Femur (tissue), 1 donor: Measurements from ENCODE around the gene TBC1D22A.
A peak's percentile ranks its signal among the peaks of the same experiment; 100 is the strongest.

Source experiments
- DNase-seq: peaks from one replicate; pipeline ENCODE4 v3.0.0-alpha.2; 2017

Gene TBC1D22A

GRCh38 chr22:46843821-46844255 is 81.4 kb downstream of the TBC1D22A start:
- no peak for DNase-seq

GRCh38 chr22:46844606-46845210 is 82.3 kb downstream of the TBC1D22A start:
- DNase-seq = no peak

GRCh38 chr22:46845296-46846149 is 83.1 kb downstream of the TBC1D22A start:
- DNase-seq = no peak

GRCh38 chr22:46846150-46846831 is 83.8 kb downstream of the TBC1D22A start:
- DNase-seq = no peak

- no peak for DNase-seq
These were observed 84.4 kb downstream of the TBC1D22A start for GRCh38 chr22:46846832-46847355.

GRCh38 chr22:46848197-46848596 is 85.7 kb downstream of the TBC1D22A start:
- no peak for DNase-seq

- no peak for DNase-seq
These were observed 86.7 kb downstream of the TBC1D22A start for GRCh38 chr22:46849101-46849500.

- no peak for DNase-seq
These were observed 87.5 kb downstream of the TBC1D22A start for GRCh38 chr22:46849951-46850350.

GRCh38 chr22:46851311-46851710 is 88.9 kb downstream of the TBC1D22A start:
- DNase-seq = no peak

- DNase-seq = no peak
These were observed 89.5 kb downstream of the TBC1D22A start for GRCh38 chr22:46851941-46852340.

GRCh38 chr22:46852771-46853170 is 90.3 kb downstream of the TBC1D22A start:
- DNase-seq = no peak

- DNase-seq = no peak
These were observed 90.7 kb downstream of the TBC1D22A start for GRCh38 chr22:46853191-46853590.

GRCh38 chr22:46854125-46854870 is 91.8 kb downstream of the TBC1D22A start:
- peak; percentile 56 for DNase-seq

- no peak for DNase-seq
These were observed 93.2 kb downstream of the TBC1D22A start for GRCh38 chr22:46855681-46856080.

GRCh38 chr22:46856661-46857060 is 94.2 kb downstream of the TBC1D22A start:
- no peak for DNase-seq

- DNase-seq = no peak
These were observed 94.9 kb downstream of the TBC1D22A start for GRCh38 chr22:46857142-46857884.

GRCh38 chr22:46857885-46858143 is 95.4 kb downstream of the TBC1D22A start:
- no peak for DNase-seq

GRCh38 chr22:46858181-46858771 is 95.8 kb downstream of the TBC1D22A start:
- DNase-seq = no peak

GRCh38 chr22:46860562-46860961 is 98.1 kb downstream of the TBC1D22A start:
- DNase-seq = no peak

GRCh38 chr22:46861468-46862367 is 99.3 kb downstream of the TBC1D22A start:
- no peak for DNase-seq
